Breast epithelium (tissue), 3 donors: Measurements from ENCODE around the gene ENOPH1.

Experiments
- CTCF ChIP-seq, 3 donors: fragments of 450-650 bp; IDR thresholded peaks; one replicate each; pipeline ENCODE4 v1.5.1; 2016 to 2017; ENCODE audit warnings: antibody characterized with exemption in 3 of 3, mild to moderate bottlenecking in 3 of 3, moderate library complexity in 3 of 3
- POLR2A ChIP-seq: fragments of 450-650 bp; IDR thresholded peaks from one replicate; pipeline ENCODE4 v1.6.1; 2016; ENCODE audit warnings: antibody characterized with exemption, mild to moderate bottlenecking, moderate library complexity
- POLR2AphosphoS5 ChIP-seq, 3 donors: sonication (generic); formaldehyde crosslinking; IDR thresholded peaks; one replicate each; pipeline ENCODE4 v1.6.1; 2017; ENCODE audit warnings: antibody characterized with exemption in 3 of 3

GRCh38 chr4:82458729-82459128 lies 28.3 kb downstream of the ENOPH1 start:
- TF ChIP-seq CTCF (IDR thresholded peaks at IDR 0.05): no peak
- TF ChIP-seq POLR2AphosphoS5 (IDR thresholded peaks at IDR 0.05): no peak
- no peak for TF ChIP-seq POLR2A
